ENCODE data around the gene CASS4. TPM values are rescaled to one million over a fixed set of nuclear protein-coding genes. Genes with fewer than 3 reads are reported as not detected.

Gene CASS4
- total and polyA plus RNA-seq, 2 donors (not counting 3 experiments of a cell fraction or from before 2014, with no cell fraction given) = not detected

- peak overlapping the region; percentile 82 for H3K4me2 ChIP-seq (ENCODE audit: insufficient read depth, low read length)
- FAIRE-seq (peak; percentile 55), DNase-seq (ENCODE audit: low read depth, low spot score) (peak; percentile 24)
- peak overlapping the region; percentile 33 for H2AFZ ChIP-seq (ENCODE audit: low read depth, low read length)
- H3K4me3 ChIP-seq (replicated peaks in 1 of 3; ENCODE audit: insufficient read depth in 1 of 3, low read depth in 1 of 3, low read length in 3 of 3) = peak overlapping the region; percentile 52 to 79 (median 78)
- peaks cover 61% of the 10 kb centered on the region for H3K79me2 ChIP-seq (ENCODE audit: control insufficient read depth, insufficient read depth, low read length)
- H3K27ac ChIP-seq (ENCODE audit: insufficient read depth, low read depth, low read length) = peak overlapping the region; percentile 50
- H3K27me3 ChIP-seq (ENCODE audit: control insufficient read depth in 2 of 2, insufficient read depth in 2 of 2, low read length in 2 of 2) = no peaks in the 10 kb centered on the region
- CTCF ChIA-PET = interaction anchor here (0.8 to 1.8 kb wide), 2 partner anchors 29 to 33 kb away, joined by 3 to 5 read pairs; no protein-coding TSS in a partner anchor
- no peaks in the 10 kb centered on the region for H3K9me1 ChIP-seq (replicated peaks; ENCODE audit: control insufficient read depth, extremely low read depth, insufficient read depth, low read length)
- POLR2A ChIA-PET = interaction anchor here (1.5 kb wide), 1 partner anchor 34 kb away, joined by 6 read pairs; the partner anchor contains the start of gene FAM210B
- H4K20me1 ChIP-seq (replicated peaks; ENCODE audit: control insufficient read depth, extremely low read depth, insufficient read depth, low read length) = no peaks in the 10 kb centered on the region
- H3K36me3 ChIP-seq (ENCODE audit: control insufficient read depth in 2 of 2, extremely low read depth in 1 of 2, insufficient read depth in 2 of 2, low read length in 2 of 2) = peaks cover 13 to 17% of the 10 kb centered on the region in 2 experiments
- intact Hi-C loops (cut with micrococcal nuclease) = loop anchor here (1.0 kb wide), 3 partner anchors 29 to 75 kb away; partner anchors contain the start of genes FAM210B and RTF2
- TF ChIP-seq CTCF (IDR thresholded peaks at IDR 0.05; ENCODE audit: extremely low read depth in 1 of 2, insufficient read depth in 1 of 2, low read depth in 1 of 2, low read length in 2 of 2) (no peak), MYC (IDR thresholded peaks at IDR 0.05; ENCODE audit: low read depth, low read length) (no peak), POLR2A (IDR thresholded peaks at IDR 0.05; ENCODE audit: low read depth, low read length) (no peak), JUN (IDR thresholded peaks at IDR 0.05; ENCODE audit: borderline replicate concordance, insufficient read depth, insufficient read length, low read depth) (no peak), GATA2 (IDR thresholded peaks at IDR 0.05; ENCODE audit: insufficient read depth, insufficient read length, low read depth, low read length) (no peak), POLR2AphosphoS5 (IDR thresholded peaks at IDR 0.05; ENCODE audit: insufficient read depth, low read depth, low read length) (no peak), EZH2 (IDR thresholded peaks at IDR 0.05; ENCODE audit: borderline replicate concordance, low read depth, low read length, severe bottlenecking) (no peak), MAX (IDR thresholded peaks at IDR 0.05; ENCODE audit: insufficient read depth, insufficient read length) (no peak), FOS (IDR thresholded peaks at IDR 0.05; ENCODE audit: borderline replicate concordance, insufficient read depth, low read length) (no peak)
- H3K9ac ChIP-seq (replicated peaks; ENCODE audit: extremely low read depth, insufficient read depth, low read length) = peak overlapping the region; percentile 81
- peaks cover 14% of the 10 kb centered on the region for H3K4me1 ChIP-seq (ENCODE audit: control insufficient read depth, extremely low read depth, insufficient read depth, low read length)
- dilution Hi-C loops (cut with MboI; ENCODE audit: extremely low pct_ligation_motif_present, low sequenced_read_pairs) = no loop called here
- BruUV-seq (replicated peaks) = no TSS peak
- H3K9me3 ChIP-seq (replicated peaks; ENCODE audit: control insufficient read depth, insufficient read depth, low read length) = no peaks in the 10 kb centered on the region
Measured at GRCh38 chr20:56392881-56393482, 19.1 kb upstream of the CASS4 start.
